SIG-M5 treated with dmso at 0.1 percent for 504 hours (cell line): Measurements from ENCODE around the gene KCNJ4.

Experiments used
- DNase-seq: peaks from one replicate; lab custom pipeline; 2025; ENCODE audit not compliant: unreplicated experiment; lab: John Stamatoyannopoulos, UW

KCNJ4 gene

DNA sequence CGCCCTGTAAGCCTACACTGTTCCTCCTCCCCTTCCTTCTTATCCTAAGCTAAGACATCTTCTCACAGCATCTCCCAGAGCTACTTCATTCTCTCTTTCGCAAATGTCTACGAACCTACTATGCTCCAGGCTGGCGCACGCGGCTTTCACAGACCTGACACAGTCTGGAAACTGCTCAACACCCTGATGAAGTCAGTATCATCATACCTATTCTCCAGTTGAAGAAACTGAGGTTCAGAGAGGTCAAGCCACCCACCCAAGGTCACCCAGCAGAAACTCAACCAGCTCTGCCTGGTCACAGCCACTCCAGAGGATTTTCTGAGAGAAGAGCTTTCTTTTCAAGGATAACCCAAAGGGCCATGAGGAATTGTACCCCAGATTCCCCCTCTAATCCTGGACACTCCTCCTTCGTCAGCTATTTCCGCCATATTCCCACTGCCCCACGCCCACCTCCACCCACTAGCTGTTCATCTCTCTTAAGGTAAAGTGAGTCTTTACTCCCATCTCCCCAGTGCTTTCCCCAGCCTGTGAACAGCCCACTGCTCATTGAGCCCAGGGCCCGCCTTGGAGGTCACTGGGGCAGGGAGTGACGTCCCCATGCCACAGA is 1.8 kb downstream of the KCNJ4 start:
- no peak for DNase-seq

DNA sequence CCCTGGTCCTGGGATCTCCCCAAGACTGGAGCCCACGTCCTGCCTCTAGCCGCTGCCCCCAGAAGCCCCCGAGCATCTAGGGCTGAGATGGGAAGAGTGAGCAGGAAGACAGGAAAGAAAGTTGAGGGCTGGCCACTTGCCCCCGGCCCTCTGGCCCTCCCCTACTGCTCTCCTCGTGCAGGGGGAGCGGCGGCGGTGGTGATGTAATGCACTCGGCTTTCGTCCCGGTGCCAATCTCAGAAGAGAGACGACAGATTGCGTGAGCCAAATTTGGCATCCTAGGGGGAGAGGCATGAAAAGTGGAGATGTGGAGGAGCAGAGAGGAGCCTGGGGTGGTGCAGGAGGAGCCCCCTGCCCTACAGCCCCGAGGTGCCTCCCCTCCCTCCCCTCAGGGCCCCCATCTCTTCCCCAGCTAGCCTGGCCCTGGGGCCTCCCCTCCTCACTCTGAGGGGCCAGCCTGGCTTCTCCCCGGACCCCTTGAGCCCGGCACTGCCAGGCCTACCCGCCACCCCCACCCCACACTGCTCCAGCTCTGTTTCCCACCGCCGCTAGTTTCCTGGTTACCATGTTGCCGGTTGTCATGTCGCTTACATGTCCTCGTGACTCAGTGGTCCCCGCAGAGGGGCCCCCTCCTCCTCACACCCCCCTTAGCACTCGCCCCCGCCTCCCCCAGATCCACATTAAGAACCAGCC is 2.5 kb downstream of the KCNJ4 start:
- no peak for DNase-seq

DNA sequence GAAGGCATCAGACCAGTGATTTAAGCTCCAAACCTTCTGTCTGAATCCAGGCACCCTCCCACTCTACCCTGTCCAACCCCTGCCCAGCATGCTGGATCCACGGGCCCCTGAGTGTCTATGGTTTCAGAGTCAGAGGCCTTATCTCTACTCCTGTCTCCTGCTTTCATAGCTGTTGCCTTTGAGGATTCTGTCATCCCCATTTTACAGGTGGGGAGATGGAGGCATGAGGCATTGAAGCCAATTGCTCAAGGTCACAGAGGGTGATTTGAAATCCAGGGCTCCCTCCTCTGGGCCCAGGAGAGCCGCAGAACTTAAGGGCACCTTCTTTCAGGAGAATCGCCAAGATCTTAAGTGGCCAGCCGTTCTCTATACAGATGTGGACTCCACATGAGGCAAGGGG is 3.1 kb downstream of the KCNJ4 start:
- no peak for DNase-seq

DNA sequence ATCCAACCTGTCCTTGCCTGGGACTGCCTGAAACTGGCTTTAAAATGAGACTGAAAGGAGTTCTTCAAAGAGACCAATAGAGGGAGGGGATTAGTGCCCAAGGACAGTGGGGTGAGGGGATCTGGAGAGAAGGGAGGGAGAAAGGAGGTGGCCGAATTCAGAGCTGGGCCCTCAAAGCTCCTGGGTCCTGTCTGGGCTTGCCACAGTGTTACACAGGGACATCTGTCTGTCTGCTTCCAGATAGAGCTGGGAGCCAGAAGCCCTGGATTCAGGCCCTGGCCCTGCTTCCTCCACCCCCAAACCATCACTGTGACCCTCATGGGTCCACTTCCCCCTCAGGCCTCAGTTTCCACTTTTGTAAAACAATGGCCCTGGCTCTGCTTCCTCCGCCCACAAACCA is 3.6 kb downstream of the KCNJ4 start:
- DNase-seq, result no peak

DNA sequence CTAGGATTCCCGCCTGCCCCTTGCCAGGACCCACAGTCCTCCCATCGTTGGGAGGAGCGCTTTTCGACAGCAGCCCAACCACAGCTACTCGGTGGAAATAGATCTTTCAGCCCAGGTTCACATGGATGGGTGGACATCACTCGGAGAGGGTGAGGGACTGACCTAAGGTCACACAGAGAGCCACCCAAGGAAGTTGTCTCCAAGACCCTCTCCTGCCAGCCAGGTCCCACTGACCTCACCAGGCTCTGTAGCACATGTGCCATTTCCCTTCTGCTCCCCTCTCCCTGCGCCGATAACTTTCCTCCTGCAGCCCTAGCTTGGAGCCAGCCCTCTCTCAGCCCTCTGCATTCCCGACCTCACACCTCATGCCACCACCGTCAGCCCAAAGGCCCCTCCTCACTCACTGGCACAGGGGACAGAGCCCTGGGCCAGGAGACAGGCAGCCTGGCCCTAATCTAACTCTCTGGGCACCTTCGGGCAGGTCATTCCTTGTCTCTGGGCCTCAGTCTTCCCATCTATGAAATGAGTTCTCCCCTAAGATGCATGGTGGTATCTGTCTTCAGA is 4.7 kb downstream of the KCNJ4 start:
- no peak for DNase-seq

DNA sequence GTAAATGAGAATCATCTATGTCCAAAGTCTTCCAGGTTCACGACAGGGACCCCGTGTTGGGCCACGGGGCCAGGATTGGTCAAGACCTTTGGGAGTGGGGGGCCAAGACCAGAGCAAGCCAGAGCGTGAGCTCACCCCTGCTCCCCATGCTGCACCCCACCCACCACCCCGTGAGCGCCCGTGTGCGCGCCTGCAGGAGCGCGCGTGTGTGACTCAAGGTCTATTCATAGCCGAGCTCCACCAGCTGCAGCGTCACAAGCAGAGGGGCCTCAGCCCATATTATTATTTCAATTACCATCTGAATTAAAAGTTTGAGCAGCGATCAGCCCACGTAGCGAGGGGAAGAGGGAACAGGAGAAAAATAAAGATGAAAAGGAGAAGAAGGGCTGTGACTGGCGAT is 5.2 kb downstream of the KCNJ4 start:
- no peak for DNase-seq

DNA sequence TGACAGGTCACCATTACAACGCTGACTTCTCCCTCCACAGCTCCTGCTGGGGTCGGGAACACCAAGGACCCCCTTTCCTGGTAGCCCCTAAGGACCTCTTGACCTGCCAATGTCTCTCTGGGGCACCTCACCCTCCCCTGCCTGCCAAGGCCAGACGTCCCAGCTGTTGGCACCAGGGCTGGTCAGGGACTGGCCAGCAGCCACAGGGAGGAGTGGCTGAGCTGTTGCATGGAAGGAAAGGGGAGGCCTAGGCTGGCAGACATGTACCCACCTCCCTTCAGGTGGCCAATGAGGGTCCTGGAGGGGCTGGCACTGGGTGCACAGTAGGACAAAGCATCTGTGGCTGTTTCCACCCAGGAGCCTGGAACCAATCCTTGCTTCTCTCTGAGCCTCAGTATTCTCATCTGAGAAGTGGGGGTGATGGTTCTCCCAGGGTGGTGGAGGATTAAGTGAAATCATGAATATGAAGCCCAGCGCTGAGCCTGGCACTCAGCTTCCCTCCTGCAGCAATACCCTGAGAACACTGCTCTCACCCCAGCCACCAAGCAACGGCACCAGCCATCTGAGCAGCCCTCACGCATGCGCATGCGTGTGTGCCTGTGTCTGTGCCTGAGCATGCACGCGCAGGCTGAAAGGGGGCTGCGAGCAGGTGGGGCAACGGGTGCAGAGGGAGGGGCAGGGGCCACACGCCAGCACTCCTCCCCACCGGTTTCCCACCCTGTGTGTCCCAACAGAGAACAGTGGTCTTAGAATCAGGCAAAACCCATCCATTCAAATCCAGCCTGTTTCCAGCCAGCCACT is 5.9 kb downstream of the KCNJ4 start:
- DNase-seq, result no peak

DNA sequence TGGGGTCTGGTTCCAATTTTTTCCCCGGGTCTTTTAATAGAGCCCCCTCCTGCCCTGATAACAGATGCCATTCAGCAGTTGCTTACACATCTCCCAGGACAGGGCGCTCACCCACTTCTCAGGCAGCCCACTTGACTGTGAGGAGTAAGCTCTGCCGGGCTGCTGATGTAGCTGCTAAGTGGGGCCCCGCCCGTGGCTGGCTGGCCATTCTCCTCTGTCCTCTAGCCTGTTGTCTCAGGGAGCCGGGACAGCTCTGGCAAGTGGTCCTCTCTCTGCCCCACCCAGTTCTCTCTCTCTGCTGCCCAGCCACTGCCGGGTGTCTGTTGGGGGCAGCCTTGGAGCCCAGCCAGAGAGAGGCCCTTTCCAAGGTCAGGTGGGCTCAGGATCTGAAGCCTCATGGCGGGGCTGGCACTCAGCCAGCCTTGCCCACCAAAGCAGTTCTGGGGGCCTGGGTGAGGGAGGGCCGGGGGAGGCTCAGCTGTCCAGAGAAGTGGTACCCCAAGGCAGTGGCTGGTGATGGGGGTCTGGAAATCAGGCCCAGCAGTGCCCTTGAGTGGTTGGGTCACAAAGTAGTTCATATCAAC is 8.9 kb downstream of the KCNJ4 start:
- no peak for DNase-seq

DNA sequence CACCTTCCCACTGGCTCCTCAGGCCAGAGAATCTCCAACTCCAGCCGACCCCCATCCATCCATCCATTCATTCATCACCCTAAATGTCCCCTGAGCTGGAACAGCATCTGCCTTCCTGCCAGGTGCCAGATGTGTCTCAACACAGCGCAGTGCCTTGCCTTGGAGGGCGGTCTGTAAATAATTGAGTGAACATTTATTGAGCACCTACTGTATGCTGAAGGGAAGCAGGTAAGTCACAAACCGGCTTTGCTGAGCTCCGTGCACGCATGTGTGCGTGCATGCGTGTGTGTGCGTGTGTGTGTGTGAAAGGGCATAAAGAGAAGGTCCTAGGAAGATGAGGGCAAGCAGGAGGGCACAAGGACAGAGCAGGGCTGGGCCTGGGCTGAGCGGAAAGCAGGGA is 10.2 kb downstream of the KCNJ4 start:
- no peak for DNase-seq

DNA sequence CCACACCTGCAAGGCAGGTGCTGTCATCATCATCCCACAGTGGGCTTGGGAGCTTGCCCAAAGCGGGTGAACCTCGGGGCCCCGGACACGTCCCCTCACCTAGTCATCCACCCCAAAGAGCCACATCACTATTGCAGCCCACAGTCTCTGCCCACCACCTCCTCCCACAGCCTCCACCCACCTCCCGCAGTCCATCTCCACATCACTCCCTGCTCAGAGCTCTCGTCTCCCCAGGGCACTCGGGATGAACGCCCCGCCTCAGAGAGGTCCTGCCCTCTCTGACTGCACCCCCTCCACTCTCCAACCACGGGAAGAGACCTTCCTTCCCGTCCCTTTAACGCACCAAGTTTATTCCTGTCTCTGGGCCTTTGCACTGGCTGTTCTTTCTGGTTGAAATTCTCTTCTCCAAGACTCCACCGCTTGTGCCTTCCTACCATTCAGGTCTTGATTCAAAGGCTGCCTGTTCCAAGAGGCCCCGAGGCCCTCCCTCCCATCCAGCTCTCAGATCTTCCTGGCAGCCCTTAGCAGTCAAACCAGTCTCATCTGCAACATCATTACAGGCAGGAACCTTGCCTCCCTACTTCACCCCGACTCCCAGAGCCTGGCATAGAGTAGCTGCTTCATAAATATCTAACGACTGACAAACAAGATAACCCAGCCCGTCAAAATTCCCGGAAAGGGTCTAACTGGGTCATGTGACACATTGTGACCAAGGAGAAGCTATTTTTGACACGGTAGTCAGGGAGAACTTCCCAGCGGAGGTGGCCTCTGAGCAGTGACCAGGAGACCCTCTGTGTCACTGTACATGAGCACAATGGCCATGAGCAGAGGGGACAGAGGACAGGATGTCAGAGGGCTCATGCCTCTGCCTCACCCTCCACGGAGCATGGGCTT is 11.1 kb downstream of the KCNJ4 start:
- DNase-seq, result no peak

DNA sequence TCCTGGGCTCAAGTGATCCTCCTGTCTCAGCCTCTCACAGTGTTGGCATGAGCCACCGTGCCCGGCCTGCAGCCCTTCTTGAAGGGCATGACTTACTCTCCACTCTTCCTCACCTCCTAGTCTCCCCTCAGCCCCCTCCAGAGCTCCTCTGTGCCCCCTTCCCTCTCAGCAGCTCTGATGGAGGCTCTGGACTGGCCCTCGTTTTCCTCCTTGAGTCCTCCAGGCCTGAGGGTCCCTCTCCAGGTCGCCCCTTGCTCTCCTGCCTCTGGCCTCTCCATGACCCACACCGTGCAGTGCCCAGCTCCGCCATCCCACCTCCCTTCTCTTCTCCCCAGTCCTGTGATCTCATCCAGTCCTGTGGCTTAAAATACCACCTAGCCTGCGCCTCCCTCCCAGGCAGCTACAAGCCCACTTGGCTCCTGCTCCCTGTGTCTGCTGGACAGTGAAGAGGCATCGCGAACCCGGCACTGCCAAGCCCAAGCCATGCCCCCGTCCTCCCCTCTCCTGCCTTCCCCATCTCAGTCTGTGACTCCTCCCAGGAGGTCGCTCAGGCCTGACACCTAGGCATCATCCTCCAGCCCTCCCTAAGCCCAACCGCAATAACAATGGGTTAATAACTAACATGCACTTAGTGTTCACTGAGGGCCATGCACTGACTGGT is 11.9 kb downstream of the KCNJ4 start:
- no peak for DNase-seq

DNA sequence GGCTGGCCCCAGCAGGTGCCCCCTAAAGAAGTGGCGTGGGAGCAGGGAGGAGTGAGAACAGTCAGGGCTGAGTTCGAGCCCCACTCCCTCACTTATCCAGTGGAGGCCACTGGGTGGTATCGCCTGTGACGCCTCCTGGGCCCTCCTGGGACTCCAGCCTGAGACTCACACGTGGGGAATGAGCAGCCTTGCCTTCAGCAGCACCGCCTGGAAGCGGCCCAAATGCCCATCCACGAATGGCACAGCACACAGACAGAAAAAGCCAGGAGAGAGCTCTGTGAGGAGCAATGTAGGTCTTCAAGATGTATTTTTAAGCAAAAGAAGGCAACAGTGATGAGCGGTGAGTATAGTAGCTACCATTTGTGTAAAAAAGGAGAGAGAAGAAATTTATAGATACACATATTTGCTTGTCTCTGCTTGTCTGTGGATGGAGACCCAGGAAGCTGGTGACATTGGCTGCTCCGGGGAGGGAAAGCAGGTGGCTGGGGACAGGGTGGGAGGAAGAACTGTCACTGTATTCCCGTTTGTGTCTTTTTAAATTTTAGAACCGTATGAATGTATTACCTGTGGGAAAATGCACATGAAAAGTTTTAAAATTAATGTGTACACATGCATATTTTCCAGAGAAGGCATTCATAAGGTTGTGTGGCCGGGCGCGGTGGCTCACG is 13.2 kb downstream of the KCNJ4 start:
- no peak for DNase-seq

DNA sequence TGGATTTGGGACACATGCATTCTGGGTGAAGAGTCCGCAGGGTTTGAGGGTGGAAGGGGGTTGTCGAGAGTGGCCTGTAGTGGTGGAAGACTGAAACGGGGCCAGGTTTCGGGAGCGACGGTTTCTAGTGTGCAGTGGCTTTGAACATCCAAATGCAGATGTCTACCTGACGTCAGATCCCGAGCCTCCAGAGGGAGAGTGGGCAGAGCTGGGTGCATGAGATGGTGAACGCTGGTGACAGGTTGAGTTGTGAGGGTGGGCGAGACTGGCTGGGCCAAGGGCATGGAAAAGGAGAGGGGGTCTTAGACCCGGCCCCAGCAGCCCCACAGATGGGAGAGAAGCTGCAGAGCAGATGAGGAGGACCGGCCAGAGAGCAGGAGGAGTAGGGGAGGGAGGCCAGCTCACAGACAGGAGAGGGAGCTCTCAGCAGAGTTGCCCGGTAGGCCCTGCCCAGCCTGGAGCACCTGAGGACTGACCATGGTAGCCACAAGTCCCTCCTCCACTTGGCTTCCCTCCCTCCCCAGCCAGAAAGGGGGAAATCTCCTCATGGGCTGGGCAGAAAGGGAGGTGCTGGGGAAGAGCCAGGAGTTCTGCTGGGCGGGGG is 14.2 kb downstream of the KCNJ4 start:
- DNase-seq, result no peak

DNA sequence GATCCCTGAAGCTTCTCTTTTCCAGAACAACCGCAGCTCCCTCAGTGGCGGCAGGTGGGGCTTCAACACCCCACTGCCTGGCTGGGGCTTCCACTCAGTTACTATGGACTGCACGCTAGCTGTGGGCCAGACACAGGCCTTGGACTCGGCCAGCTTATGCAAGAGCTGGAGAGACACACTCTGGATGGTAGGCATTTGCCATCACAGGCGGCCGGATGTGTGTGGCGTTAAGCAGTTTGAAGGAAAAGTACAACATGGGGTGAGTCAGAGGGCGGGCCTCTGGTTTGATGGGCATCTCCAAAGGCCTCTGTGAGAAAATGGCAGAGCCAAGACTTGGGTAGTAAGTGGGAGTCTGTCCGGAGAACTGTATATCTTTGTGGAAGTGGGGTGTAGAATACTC is 17.6 kb downstream of the KCNJ4 start:
- DNase-seq, result no peak

DNA sequence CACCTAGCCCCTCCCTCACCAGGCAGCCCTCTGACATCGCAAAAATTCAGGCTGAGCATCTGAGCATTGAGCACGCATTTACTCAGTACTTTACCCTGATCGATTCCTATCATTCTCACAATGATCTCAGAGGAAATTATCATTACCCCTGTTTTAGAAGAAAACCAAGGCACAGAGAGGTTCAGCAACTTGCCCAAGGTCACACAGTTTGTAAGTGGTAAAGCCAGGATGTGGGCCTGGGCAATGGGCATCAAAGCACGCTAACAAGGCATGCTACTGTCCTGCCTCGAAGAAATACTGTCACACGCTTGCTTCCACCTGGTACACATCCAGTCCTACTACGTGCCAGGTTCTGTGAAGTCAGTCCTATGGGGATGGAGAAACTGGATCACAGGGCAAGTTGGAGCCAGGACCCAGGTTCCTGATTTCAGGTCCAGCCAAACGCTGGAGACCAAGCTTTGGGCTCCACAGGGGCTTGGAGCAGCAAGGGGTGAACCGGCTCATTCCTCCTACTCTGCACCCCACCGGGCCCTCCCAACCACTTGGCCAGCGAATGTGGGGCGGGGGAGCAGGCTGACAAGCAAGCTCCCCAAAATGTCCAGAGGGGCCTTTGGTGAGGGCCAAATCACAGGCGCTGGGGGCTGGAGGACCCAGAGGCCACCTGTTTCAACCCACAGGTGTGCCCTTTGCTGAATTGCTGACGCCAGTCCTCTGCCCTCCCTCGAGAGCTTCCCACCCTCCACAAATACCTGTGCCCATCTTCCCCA is 18.2 kb downstream of the KCNJ4 start:
- no peak for DNase-seq

DNA sequence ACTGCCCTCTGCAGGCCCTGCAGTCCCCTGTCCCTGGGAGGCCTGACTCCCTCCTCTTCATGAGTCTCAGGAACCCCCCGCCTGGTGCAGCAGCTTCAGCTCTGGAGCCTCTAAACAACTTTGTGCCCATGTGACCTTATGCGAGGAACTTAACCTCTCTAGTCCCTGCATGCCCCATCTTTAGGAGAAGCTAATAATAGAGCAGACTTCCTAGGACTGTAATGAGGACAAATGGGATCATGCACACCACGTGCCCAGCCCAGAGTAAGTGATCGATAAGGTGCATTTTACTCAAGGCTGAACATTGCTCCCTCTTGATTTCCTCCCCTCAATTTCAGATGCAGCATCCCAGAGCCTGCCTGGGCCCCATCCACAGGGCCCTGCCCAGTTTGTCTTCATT is 19.0 kb downstream of the KCNJ4 start:
- no peak for DNase-seq

DNA sequence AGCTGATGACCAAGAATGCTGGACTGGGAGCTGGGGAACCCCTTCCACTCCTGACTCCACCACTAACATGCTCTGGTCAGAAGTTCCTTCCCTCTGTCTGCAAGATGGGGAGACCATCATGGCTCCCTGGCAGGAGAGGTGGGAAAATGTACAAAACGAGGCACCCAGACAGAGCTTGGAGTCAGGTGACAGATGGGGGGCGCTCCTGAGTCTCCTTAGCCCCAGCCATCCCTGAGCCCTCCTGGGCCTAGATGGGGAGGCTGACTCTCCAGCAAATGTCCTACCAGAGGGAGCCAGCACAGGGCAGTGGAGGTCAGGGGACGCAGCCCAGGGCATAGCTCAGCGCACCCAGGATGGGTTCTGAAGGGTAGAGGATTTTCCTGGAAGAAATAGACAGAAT is 20.0 kb downstream of the KCNJ4 start:
- DNase-seq, result no peak

DNA sequence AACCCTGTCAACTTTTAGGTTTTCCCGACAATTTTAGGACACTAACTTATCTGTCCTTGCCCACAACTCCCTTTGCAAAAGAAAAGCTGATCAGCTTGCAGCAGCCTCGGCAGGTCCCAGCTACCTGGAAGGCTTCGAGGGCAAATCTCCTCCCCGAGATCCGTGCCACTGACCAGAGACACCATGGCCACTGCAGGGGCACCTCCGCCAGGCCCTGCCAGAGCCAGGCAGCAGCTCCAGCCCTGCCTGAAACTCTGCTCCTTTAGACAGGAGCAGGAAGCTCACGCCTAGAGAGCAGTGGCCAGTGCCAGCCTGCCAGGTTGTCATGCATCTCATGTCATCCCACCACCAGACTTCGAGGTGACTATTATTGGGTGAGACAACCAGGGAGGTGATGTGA is 21.1 kb downstream of the KCNJ4 start:
- DNase-seq, result no peak
